ENCODE results near the gene TSPAN32. TPM values are rescaled to one million over a fixed set of nuclear protein-coding genes. Genes with fewer than 3 reads are reported as not detected.

TSPAN32 gene
- total RNA-seq, 1 donor from 2014 or later, result 4.5 TPM

GRCh38 chr11:2258501-2259465 lies 43.0 kb upstream of the TSPAN32 start:
- Mint-ChIP-seq H3K9me3 (ENCODE audit: low read depth) (peaks cover 7% of the 10 kb centered on the region), H3K27me3 (peaks cover 33% of the 10 kb centered on the region), H3K36me3 (ENCODE audit: insufficient read depth) (no peaks in the 10 kb centered on the region), H3K4me1 (ENCODE audit: low read depth) (no peaks in the 10 kb centered on the region), H3K27ac (no peak overlapping the region), H3K4me3 (ENCODE audit: low read depth) (no peak overlapping the region)
- no peak for TF ChIP-seq CTCF (IDR thresholded peaks at IDR 0.05; ENCODE audit: unreplicated experiment)
- no peak for DNase-seq (ENCODE audit: low spot score, unreplicated experiment)

GRCh38 chr11:2259466-2259830 lies 42.4 kb upstream of the TSPAN32 start:
- H3K9me3 Mint-ChIP-seq (ENCODE audit: low read depth), result peaks cover 7% of the 10 kb centered on the region
- H3K4me1 Mint-ChIP-seq (ENCODE audit: low read depth), result no peaks in the 10 kb centered on the region
- H3K27me3 Mint-ChIP-seq, result peaks cover 35% of the 10 kb centered on the region
- no peaks in the 10 kb centered on the region for H3K36me3 Mint-ChIP-seq (ENCODE audit: insufficient read depth)
- no peak for TF ChIP-seq CTCF (IDR thresholded peaks at IDR 0.05; ENCODE audit: unreplicated experiment)
- DNase-seq (ENCODE audit: low spot score, unreplicated experiment), result no peak
- H3K27ac Mint-ChIP-seq, result no peak overlapping the region
- no peak overlapping the region for H3K4me3 Mint-ChIP-seq (ENCODE audit: low read depth)

GRCh38 chr11:2259897-2260451 lies 41.8 kb upstream of the TSPAN32 start:
- no peaks in the 10 kb centered on the region for H3K4me1 Mint-ChIP-seq (ENCODE audit: low read depth)
- no peak overlapping the region for H3K27ac Mint-ChIP-seq
- peaks cover 38% of the 10 kb centered on the region for H3K27me3 Mint-ChIP-seq
- no peaks in the 10 kb centered on the region for H3K36me3 Mint-ChIP-seq (ENCODE audit: insufficient read depth)
- no peak for DNase-seq (ENCODE audit: low spot score, unreplicated experiment)
- H3K4me3 Mint-ChIP-seq (ENCODE audit: low read depth), result no peak overlapping the region
- peaks cover 4% of the 10 kb centered on the region for H3K9me3 Mint-ChIP-seq (ENCODE audit: low read depth)
- TF ChIP-seq CTCF (IDR thresholded peaks at IDR 0.05; ENCODE audit: unreplicated experiment), result no peak

GRCh38 chr11:2260491-2261364 lies 41.1 kb upstream of the TSPAN32 start:
- no peaks in the 10 kb centered on the region for H3K36me3 Mint-ChIP-seq (ENCODE audit: insufficient read depth)
- H3K4me1 Mint-ChIP-seq (ENCODE audit: low read depth), result no peaks in the 10 kb centered on the region
- no peak overlapping the region for H3K27ac Mint-ChIP-seq
- no peak overlapping the region for H3K4me3 Mint-ChIP-seq (ENCODE audit: low read depth)
- no peaks in the 10 kb centered on the region for H3K9me3 Mint-ChIP-seq (ENCODE audit: low read depth)
- peaks cover 44% of the 10 kb centered on the region for H3K27me3 Mint-ChIP-seq
- no peak for TF ChIP-seq CTCF (IDR thresholded peaks at IDR 0.05; ENCODE audit: unreplicated experiment)
- no peak for DNase-seq (ENCODE audit: low spot score, unreplicated experiment)

All from progenitor cell of endocrine pancreas (in vitro differentiated cells).